Measurements from ENCODE around the gene IRAK3. TPM values are rescaled to one million over a fixed set of nuclear protein-coding genes. Genes with fewer than 3 reads are reported as not detected.

Gene IRAK3
- total and polyA plus RNA-seq, 2 experiments from 2014 or later = 0.53 to 1.8 TPM

DNA sequence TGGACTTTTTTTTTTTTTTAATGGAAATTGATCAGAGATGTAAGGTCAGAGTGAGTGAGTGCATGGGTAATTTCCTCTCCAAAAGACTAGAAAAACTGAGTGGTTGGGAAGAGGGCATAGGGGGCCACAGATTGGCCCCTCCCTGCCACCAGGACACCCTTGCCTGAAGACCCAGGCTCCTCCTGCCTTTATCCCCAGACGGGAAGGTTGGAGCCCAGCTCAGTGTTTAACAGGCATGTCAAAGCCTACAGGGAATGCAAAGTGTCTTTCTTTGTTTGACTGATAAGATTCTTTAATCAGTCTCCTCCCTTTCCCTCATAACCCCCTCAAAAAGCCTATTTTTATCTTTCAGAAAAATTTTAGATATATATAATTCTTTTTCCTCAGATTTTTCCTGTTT, 50.3 kb downstream of the IRAK3 start:
- no peaks in the 10 kb centered on the region for H3K9me2 ChIP-seq (ENCODE audit: insufficient read depth)
- H3F3A ChIP-seq (replicated peaks; ENCODE audit: low read depth) = 0 out of 2 replicates have a peak, but pooled peaks cover 3% of the 10 kb centered on the region
- H3K4me1 Mint-ChIP-seq = peaks cover 32% of the 10 kb centered on the region
- no peaks in the 10 kb centered on the region for H4K20me1 ChIP-seq (replicated peaks; ENCODE audit: insufficient read depth)
- 0 out of 2 replicates have a peak overlapping the region, but pooled peaks have one; percentile 27 for H3K4me2 ChIP-seq
- no peaks in the 10 kb centered on the region for H3K79me2 ChIP-seq (replicated peaks; ENCODE audit: insufficient read depth)
- H3K36me3 ChIP-seq (ENCODE audit: insufficient read depth) = no peaks in the 10 kb centered on the region
- DNase-seq (ENCODE audit: low spot score) (peak; percentile 42), ATAC-seq (peak; percentile 24)
- no peak overlapping the region for H3K4me3 ChIP-seq
- H3K36me3 Mint-ChIP-seq (ENCODE audit: low read depth) = no peaks in the 10 kb centered on the region
- H3K27me3 Mint-ChIP-seq (ENCODE audit: insufficient read depth, low read depth, poor library complexity) = peaks cover 5% of the 10 kb centered on the region
- H3K4me3 Mint-ChIP-seq = no peak overlapping the region
- TF ChIP-seq EZH2phosphoT487 (IDR thresholded peaks at IDR 0.05; ENCODE audit: unreplicated experiment) (no peak), ZNF114 (CRISPR knock-in tag; IDR thresholded peaks at IDR 0.05) (no peak), NANOG (IDR thresholded peaks at IDR 0.05; ENCODE audit: borderline replicate concordance) (no peak), EZH2 (IDR thresholded peaks at IDR 0.05; ENCODE audit: low read depth, unreplicated experiment) (no peak), STAT1 (IDR thresholded peaks at IDR 0.05; ENCODE audit: unreplicated experiment) (no peak), CREB1 (CRISPR knock-in tag; IDR thresholded peaks at IDR 0.05; ENCODE audit: low read depth) (no peak), ZNF331 (CRISPR knock-in tag; IDR thresholded peaks at IDR 0.05; ENCODE audit: low read depth) (no peak), POLR2AphosphoS5 (IDR thresholded peaks at IDR 0.05; ENCODE audit: low read depth) (no peak), JUNB (IDR thresholded peaks at IDR 0.05; ENCODE audit: unreplicated experiment) (no peak)
- TF ChIP-seq, protein P1, sequence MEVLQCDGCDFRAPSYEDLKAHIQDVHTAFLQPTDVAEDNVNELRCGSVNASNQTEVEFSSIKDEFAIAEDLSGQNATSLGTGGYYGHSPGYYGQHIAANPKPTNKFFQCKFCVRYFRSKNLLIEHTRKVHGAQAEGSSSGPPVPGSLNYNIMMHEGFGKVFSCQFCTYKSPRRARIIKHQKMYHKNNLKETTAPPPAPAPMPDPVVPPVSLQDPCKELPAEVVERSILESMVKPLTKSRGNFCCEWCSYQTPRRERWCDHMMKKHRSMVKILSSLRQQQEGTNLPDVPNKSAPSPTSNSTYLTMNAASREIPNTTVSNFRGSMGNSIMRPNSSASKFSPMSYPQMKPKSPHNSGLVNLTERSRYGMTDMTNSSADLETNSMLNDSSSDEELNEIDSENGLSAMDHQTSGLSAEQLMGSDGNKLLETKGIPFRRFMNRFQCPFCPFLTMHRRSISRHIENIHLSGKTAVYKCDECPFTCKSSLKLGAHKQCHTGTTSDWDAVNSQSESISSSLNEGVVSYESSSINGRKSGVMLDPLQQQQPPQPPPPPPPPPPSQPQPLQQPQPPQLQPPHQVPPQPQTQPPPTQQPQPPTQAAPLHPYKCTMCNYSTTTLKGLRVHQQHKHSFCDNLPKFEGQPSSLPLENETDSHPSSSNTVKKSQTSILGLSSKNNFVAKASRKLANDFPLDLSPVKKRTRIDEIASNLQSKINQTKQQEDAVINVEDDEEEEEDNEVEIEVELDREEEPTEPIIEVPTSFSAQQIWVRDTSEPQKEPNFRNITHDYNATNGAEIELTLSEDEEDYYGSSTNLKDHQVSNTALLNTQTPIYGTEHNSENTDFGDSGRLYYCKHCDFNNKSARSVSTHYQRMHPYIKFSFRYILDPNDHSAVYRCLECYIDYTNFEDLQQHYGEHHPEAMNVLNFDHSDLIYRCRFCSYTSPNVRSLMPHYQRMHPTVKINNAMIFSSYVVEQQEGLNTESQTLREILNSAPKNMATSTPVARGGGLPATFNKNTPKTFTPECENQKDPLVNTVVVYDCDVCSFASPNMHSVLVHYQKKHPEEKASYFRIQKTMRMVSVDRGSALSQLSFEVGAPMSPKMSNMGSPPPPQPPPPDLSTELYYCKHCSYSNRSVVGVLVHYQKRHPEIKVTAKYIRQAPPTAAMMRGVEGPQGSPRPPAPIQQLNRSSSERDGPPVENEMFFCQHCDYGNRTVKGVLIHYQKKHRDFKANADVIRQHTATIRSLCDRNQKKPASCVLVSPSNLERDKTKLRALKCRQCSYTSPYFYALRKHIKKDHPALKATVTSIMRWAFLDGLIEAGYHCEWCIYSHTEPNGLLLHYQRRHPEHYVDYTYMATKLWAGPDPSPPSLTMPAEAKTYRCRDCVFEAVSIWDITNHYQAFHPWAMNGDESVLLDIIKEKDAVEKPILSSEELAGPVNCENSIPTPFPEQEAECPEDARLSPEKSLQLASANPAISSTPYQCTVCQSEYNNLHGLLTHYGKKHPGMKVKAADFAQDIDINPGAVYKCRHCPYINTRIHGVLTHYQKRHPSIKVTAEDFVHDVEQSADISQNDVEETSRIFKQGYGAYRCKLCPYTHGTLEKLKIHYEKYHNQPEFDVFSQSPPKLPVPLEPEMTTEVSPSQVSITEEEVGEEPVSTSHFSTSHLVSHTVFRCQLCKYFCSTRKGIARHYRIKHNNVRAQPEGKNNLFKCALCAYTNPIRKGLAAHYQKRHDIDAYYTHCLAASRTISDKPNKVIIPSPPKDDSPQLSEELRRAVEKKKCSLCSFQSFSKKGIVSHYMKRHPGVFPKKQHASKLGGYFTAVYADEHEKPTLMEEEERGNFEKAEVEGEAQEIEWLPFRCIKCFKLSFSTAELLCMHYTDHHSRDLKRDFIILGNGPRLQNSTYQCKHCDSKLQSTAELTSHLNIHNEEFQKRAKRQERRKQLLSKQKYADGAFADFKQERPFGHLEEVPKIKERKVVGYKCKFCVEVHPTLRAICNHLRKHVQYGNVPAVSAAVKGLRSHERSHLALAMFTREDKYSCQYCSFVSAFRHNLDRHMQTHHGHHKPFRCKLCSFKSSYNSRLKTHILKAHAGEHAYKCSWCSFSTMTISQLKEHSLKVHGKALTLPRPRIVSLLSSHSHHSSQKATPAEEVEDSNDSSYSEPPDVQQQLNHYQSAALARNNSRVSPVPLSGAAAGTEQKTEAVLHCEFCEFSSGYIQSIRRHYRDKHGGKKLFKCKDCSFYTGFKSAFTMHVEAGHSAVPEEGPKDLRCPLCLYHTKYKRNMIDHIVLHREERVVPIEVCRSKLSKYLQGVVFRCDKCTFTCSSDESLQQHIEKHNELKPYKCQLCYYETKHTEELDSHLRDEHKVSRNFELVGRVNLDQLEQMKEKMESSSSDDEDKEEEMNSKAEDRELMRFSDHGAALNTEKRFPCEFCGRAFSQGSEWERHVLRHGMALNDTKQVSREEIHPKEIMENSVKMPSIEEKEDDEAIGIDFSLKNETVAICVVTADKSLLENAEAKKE (CRISPR knock-in tag; IDR thresholded peaks at IDR 0.05) = no peak
- TF ChIP-seq, protein P2, sequence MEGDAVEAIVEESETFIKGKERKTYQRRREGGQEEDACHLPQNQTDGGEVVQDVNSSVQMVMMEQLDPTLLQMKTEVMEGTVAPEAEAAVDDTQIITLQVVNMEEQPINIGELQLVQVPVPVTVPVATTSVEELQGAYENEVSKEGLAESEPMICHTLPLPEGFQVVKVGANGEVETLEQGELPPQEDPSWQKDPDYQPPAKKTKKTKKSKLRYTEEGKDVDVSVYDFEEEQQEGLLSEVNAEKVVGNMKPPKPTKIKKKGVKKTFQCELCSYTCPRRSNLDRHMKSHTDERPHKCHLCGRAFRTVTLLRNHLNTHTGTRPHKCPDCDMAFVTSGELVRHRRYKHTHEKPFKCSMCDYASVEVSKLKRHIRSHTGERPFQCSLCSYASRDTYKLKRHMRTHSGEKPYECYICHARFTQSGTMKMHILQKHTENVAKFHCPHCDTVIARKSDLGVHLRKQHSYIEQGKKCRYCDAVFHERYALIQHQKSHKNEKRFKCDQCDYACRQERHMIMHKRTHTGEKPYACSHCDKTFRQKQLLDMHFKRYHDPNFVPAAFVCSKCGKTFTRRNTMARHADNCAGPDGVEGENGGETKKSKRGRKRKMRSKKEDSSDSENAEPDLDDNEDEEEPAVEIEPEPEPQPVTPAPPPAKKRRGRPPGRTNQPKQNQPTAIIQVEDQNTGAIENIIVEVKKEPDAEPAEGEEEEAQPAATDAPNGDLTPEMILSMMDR (conservative IDR thresholded peaks at IDR 0.05; ENCODE audit: low read depth in 2 of 2) = no peak
- TF ChIP-seq, protein P3, sequence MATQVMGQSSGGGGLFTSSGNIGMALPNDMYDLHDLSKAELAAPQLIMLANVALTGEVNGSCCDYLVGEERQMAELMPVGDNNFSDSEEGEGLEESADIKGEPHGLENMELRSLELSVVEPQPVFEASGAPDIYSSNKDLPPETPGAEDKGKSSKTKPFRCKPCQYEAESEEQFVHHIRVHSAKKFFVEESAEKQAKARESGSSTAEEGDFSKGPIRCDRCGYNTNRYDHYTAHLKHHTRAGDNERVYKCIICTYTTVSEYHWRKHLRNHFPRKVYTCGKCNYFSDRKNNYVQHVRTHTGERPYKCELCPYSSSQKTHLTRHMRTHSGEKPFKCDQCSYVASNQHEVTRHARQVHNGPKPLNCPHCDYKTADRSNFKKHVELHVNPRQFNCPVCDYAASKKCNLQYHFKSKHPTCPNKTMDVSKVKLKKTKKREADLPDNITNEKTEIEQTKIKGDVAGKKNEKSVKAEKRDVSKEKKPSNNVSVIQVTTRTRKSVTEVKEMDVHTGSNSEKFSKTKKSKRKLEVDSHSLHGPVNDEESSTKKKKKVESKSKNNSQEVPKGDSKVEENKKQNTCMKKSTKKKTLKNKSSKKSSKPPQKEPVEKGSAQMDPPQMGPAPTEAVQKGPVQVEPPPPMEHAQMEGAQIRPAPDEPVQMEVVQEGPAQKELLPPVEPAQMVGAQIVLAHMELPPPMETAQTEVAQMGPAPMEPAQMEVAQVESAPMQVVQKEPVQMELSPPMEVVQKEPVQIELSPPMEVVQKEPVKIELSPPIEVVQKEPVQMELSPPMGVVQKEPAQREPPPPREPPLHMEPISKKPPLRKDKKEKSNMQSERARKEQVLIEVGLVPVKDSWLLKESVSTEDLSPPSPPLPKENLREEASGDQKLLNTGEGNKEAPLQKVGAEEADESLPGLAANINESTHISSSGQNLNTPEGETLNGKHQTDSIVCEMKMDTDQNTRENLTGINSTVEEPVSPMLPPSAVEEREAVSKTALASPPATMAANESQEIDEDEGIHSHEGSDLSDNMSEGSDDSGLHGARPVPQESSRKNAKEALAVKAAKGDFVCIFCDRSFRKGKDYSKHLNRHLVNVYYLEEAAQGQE (IDR thresholded peaks at IDR 0.05; ENCODE audit: unreplicated experiment) = no peak
- TF ChIP-seq, protein P4, sequence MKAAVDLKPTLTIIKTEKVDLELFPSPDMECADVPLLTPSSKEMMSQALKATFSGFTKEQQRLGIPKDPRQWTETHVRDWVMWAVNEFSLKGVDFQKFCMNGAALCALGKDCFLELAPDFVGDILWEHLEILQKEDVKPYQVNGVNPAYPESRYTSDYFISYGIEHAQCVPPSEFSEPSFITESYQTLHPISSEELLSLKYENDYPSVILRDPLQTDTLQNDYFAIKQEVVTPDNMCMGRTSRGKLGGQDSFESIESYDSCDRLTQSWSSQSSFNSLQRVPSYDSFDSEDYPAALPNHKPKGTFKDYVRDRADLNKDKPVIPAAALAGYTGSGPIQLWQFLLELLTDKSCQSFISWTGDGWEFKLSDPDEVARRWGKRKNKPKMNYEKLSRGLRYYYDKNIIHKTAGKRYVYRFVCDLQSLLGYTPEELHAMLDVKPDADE (IDR thresholded peaks at IDR 0.05) = no peak
- no peaks in the 10 kb centered on the region for H3K9me3 Mint-ChIP-seq
- H3K27me3 ChIP-seq (ENCODE audit: insufficient read depth) = peaks cover 6% of the 10 kb centered on the region; the same call in 1 of the 2 replicates
- H3K27ac ChIP-seq (ENCODE audit: low read depth) = no peak overlapping the region
- no peak overlapping the region for H3K27ac Mint-ChIP-seq
- peaks cover 35% of the 10 kb centered on the region for H3K4me1 ChIP-seq (ENCODE audit: insufficient read depth)
- H2AFZ ChIP-seq = 0 out of 2 replicates have a peak overlapping the region, but pooled peaks have one; percentile 5
